BLaER1 (cell line): ENCODE results near the gene AKT3.
A peak's percentile ranks its signal among the peaks of the same experiment; 100 is the strongest.

Experiments used
- H3K27ac ChIP-seq: shearing (Covaris generic); formaldehyde crosslinking; 2 replicates; pipeline ENCODE4 v1.8.1; 2022
- H3K27me3 ChIP-seq: shearing (Covaris generic); formaldehyde crosslinking; 2 replicates; pipeline ENCODE4 v1.8.1; 2022
- H3K36me3 ChIP-seq: shearing (Covaris generic); formaldehyde crosslinking; 2 replicates; pipeline ENCODE4 v1.8.1; 2022
- H3K4me1 ChIP-seq: shearing (Covaris generic); formaldehyde crosslinking; 2 replicates; pipeline ENCODE4 v1.8.1; 2022
- H3K4me2 ChIP-seq: shearing (Covaris generic); formaldehyde crosslinking; 2 replicates; pipeline ENCODE4 v1.8.1; 2022
- H3K4me3 ChIP-seq: shearing (Covaris generic); formaldehyde crosslinking; 2 replicates; pipeline ENCODE4 v1.8.1; 2022
- H3K9ac ChIP-seq: shearing (Covaris generic); formaldehyde crosslinking; 2 replicates; pipeline ENCODE4 v1.8.1; 2022
- H3K9me3 ChIP-seq: shearing (Covaris generic); formaldehyde crosslinking; 2 replicates; pipeline ENCODE4 v1.8.1; 2022
- H4K20me1 ChIP-seq: shearing (Covaris generic); formaldehyde crosslinking; 2 replicates; pipeline ENCODE4 v1.8.1; 2022
- Cebpa-rat ChIP-seq: shearing (Covaris generic); IDR thresholded peaks from 2 replicates; pipeline ENCODE4 v1.8.1; 2022

Gene AKT3

GRCh38 chr1:243474136-243474881 lies 375.7 kb downstream of the AKT3 start:
- H4K20me1 ChIP-seq = no peaks in the 10 kb centered on the region
- H3K4me3 ChIP-seq = no peak overlapping the region
- TF ChIP-seq Cebpa-rat = no peak
- H3K36me3 ChIP-seq = peaks cover 6% of the 10 kb centered on the region; the same call in 1 of the 2 replicates
- H3K4me2 ChIP-seq = peak overlapping the region; percentile 82
- H3K27ac ChIP-seq = no peak overlapping the region
- peaks cover 25% of the 10 kb centered on the region for H3K4me1 ChIP-seq
- H3K9me3 ChIP-seq = no peaks in the 10 kb centered on the region
- H3K27me3 ChIP-seq = no peaks in the 10 kb centered on the region
- no peak overlapping the region for H3K9ac ChIP-seq

DNA sequence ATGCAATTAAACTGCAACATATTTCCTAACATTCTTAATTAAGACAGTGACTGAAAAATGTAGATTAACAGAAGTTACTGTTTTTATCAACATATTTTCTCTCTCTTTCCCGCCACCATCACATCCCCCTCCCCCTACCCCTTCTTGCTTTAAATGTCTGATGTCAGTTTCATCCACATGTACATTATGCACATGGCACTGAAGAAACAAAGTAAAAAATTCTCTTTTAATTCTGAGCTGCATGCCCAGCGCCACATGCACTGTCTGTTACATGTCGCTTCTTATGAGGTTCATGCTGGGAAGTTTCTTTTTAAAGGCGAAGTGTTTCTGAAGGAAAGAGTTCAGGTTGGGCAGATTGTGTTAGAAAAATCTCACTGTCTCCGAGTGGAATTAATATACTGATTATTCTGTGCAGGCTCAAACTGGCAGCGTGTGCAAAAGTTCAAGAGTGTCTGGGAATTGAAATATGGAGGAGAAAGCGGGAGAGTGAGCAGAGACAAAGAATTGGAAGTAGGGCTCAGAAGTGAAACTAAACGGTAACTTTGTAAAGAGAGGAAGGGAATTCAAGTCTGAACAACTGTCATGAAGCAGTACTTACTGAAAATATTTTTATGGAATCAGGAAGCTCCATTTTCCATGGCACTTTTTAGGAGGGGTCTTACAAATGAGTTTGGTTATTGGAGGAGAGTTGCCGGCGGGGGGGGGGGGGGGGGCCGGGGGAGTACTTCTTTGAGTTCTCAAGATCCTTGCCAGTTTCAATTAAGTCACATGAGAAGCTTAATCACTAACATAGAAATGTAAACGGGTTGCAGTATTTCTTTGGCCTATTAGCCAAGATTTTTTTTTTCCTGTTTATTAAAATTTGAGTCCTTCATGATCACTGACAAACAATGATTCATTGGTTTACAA lies 376.6 kb downstream of the AKT3 start:
- H3K27ac ChIP-seq = peak overlapping the region; percentile 67
- no peak for TF ChIP-seq Cebpa-rat
- H4K20me1 ChIP-seq = no peaks in the 10 kb centered on the region
- peak overlapping the region; percentile 82 for H3K4me2 ChIP-seq
- peak overlapping the region; percentile 57 for H3K4me3 ChIP-seq
- H3K4me1 ChIP-seq = peaks cover 25% of the 10 kb centered on the region
- peaks cover 6% of the 10 kb centered on the region; the same call in 1 of the 2 replicates for H3K36me3 ChIP-seq
- no peaks in the 10 kb centered on the region for H3K9me3 ChIP-seq
- peak overlapping the region; percentile 76 for H3K9ac ChIP-seq
- no peaks in the 10 kb centered on the region for H3K27me3 ChIP-seq

DNA sequence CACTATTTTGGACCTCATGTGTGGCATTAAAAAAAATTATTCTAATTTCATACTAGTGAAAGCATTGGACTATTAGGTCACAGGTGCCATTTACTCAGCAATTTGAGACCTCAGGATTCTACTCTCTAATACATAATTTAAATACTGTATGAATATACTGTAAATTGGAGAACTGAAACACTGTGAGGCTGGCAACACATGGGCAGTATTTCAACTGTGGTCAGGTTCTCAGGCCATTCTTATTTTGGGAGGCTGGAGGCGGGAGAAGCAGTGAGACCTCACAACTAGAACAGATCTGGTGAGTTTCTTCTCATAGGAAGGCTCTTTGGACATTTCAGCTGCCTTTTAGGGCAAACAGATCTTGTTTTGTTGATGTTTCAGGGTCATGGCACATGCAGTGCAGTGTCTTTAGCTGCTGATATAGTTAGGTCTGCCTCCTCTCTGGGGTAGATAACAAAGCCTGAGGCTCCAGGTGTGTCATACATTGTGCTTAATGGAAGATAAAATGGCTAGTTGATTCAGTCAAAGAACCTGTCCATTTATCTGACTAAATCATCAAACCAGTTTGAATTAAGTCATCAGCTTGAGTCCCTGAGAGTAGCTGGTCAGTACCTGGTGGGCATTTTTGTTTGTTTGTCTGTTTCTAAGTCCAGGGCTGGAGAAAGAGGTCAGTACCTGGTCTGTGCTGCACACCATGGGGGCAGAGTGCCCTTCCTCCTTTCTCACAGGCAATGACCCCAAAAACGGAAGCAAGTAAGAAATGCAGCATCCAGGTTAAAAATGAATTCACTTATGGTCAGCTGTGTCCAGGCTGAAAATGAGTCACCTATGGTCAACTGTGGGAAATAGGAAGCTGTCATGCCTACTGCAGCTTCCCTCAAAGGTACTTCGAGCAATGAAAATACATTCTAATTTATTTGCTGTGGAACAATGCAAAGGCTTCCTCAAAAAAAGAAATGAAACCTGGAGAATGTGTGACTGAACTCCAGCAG lies 378.0 kb downstream of the AKT3 start:
- H3K4me1 ChIP-seq = peaks cover 25% of the 10 kb centered on the region
- H3K4me3 ChIP-seq = no peak overlapping the region
- H3K27me3 ChIP-seq = no peaks in the 10 kb centered on the region
- no peak for TF ChIP-seq Cebpa-rat
- H3K4me2 ChIP-seq = peak overlapping the region; percentile 1; the same call in 1 of the 2 replicates
- no peaks in the 10 kb centered on the region for H3K36me3 ChIP-seq
- no peak overlapping the region for H3K9ac ChIP-seq
- no peak overlapping the region for H3K27ac ChIP-seq
- H3K9me3 ChIP-seq = no peaks in the 10 kb centered on the region
- H4K20me1 ChIP-seq = no peaks in the 10 kb centered on the region

GRCh38 chr1:243471026-243471685 lies 378.9 kb downstream of the AKT3 start:
- Histone ChIP-seq H3K9ac (no peak overlapping the region), H3K9me3 (no peaks in the 10 kb centered on the region), H3K27me3 (no peaks in the 10 kb centered on the region), H3K4me2 (no peak overlapping the region), H4K20me1 (no peaks in the 10 kb centered on the region), H3K4me1 (peaks cover 25% of the 10 kb centered on the region), H3K36me3 (no peaks in the 10 kb centered on the region), H3K27ac (no peak overlapping the region), H3K4me3 (no peak overlapping the region)
- no peak for TF ChIP-seq Cebpa-rat

DNA sequence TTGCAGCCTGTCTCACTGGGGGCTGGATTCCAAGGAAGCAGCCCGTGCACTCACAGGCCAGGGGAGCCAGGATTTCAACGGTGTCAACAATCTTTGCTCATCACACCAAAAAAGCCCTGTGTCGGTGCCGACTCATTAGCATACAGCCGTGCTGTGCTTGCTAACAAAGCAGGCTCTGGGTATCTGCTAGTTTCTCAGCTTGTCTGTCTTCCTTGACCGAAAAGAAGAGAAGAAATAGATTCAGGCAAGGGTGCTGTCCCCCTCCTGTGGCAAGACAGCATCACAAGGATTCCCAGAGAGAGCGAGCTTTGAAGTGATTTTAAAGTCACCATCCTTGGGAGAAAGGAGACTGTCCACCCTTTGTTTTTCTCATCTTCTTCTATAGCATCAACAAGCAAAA lies 379.5 kb downstream of the AKT3 start:
- no peak for TF ChIP-seq Cebpa-rat
- Histone ChIP-seq H3K4me2 (no peak overlapping the region), H3K4me3 (no peak overlapping the region), H3K9me3 (no peaks in the 10 kb centered on the region), H3K27ac (no peak overlapping the region), H3K27me3 (no peaks in the 10 kb centered on the region), H3K9ac (no peak overlapping the region), H3K4me1 (peaks cover 25% of the 10 kb centered on the region), H3K36me3 (no peaks in the 10 kb centered on the region), H4K20me1 (no peaks in the 10 kb centered on the region)

- Histone ChIP-seq H4K20me1 (no peaks in the 10 kb centered on the region), H3K27me3 (no peaks in the 10 kb centered on the region), H3K4me3 (no peak overlapping the region), H3K9ac (no peak overlapping the region), H3K9me3 (no peaks in the 10 kb centered on the region), H3K27ac (no peak overlapping the region), H3K4me2 (no peak overlapping the region), H3K36me3 (no peaks in the 10 kb centered on the region), H3K4me1 (peaks cover 25% of the 10 kb centered on the region)
- no peak for TF ChIP-seq Cebpa-rat
Observed at GRCh38 chr1:243469497-243469896, 380.5 kb downstream of the AKT3 start.

GRCh38 chr1:243465738-243466137 lies 384.3 kb downstream of the AKT3 start:
- Histone ChIP-seq H4K20me1 (no peaks in the 10 kb centered on the region), H3K27me3 (no peaks in the 10 kb centered on the region), H3K4me1 (no peaks in the 10 kb centered on the region), H3K4me2 (no peak overlapping the region), H3K36me3 (peaks cover 6% of the 10 kb centered on the region; the same call in 1 of the 2 replicates), H3K4me3 (no peak overlapping the region), H3K9me3 (no peaks in the 10 kb centered on the region), H3K9ac (no peak overlapping the region), H3K27ac (no peak overlapping the region)
- no peak for TF ChIP-seq Cebpa-rat

GRCh38 chr1:243465081-243465480 lies 385.0 kb downstream of the AKT3 start:
- no peak for TF ChIP-seq Cebpa-rat
- Histone ChIP-seq H3K9ac (no peak overlapping the region), H3K4me2 (no peak overlapping the region), H3K9me3 (no peaks in the 10 kb centered on the region), H3K4me3 (no peak overlapping the region), H3K27me3 (no peaks in the 10 kb centered on the region), H3K4me1 (no peaks in the 10 kb centered on the region), H4K20me1 (no peaks in the 10 kb centered on the region), H3K36me3 (peaks cover 6% of the 10 kb centered on the region; the same call in 1 of the 2 replicates), H3K27ac (no peak overlapping the region)
